Stimulated activated CD8-positive, alpha-beta memory T cell treated with anti-CD3 and anti-CD28 coated beads, Interleukin-15, amount 100 ng/mL, for 24 hours (primary cell): ENCODE results near the gene SLC12A1.
"Not testable (repeated sequence)": the region's sequence is repeated elsewhere in the genome, so short reads cannot be mapped to it uniquely, and the experiment has no call there.

ENCODE experiments used
- DNase-seq: peaks from one replicate; pipeline ENCODE4 v3.0.0-alpha.2; 2020; ENCODE audit warnings: low read depth

SLC12A1 gene

GRCh38 chr15:48309740-48310139, 103.6 kb downstream of the SLC12A1 start:
- DNase-seq, result no peak

DNA sequence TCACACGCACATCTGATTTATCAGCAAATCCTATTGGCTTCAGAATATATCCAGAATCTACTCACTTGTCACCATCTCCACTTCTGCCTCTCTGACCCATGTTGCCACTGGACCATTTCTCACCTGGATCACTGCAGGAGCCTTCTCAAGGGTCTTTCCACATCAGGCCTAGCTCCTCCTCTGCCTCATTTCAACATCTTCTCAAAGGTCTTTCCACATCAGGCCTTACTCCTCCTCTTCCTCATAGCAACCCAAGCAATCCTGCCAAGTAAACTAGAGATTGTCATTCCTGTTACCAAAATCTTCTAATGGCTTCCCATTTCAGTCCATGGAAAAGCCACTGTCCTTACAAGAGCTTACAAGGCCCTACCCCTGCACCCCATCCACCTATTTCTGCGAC, 107.1 kb downstream of the SLC12A1 start:
- no peak for DNase-seq

- DNase-seq, result no peak
Measured at GRCh38 chr15:48315041-48315440, 108.9 kb downstream of the SLC12A1 start.

GRCh38 chr15:48317221-48317620, 111.1 kb downstream of the SLC12A1 start:
- no peak for DNase-seq

DNA sequence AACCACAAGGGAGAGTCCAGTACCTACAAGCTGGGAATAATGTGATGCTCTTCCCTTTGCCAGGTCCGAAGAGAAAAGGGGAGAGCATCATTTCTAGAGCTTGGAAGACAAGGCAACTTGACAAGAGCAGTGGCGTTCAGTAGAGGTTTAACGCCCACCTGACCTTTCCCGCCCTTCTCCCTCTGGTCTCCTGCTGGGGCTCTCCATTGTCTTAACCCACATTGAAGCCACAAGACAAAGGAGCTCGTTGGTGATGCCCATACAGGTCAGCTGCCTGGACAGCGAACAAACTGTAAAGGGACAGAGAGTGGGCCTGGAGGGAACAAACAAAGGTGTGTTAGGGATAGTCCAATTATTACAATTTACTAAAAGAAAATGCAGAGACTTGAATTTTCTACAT, 112.0 kb downstream of the SLC12A1 start:
- DNase-seq, result no peak

DNA sequence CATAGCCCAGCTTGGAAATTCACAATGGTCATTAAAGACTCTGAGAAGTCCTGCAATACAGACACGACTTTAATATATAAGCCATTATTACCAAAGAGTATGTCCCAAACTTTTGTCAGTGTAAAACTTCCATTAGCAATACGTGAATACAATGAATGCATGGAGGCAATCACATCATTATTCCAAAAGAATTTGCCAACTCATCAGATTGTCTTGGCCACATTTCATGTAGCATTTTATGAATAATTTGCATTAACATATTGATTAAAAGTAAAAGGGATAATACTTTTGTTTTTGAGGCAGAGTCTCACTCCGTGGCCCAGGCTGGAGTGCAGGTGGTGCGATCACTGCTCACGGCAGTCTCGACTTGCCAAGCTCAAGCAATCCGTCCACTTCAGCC, 117.2 kb downstream of the SLC12A1 start:
- DNase-seq, result no peak

DNA sequence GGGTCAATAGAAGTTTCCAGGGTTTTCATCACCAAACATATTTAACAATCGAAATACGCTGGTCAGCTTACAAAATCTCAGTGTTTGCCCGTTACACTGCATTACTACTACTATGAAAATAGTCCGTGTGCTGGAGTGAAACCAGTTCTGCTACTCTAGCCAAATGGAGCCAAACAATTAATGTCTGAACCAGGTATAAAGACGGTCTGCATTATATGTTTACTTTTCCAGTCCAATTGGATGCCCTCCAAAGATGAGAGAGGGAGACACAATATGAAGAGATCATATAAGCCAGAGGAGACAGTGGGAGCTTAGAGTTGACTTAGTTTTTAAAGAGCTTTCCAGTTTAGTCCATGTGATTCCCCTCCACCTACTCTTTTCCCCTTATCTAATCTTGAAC, 118.8 kb downstream of the SLC12A1 start:
- DNase-seq, result no peak

GRCh38 chr15:48325400-48325799, 119.3 kb downstream of the SLC12A1 start:
- no peak for DNase-seq

- DNase-seq, result not testable (repeated sequence)
Measured at GRCh38 chr15:48326180-48326579, 120.1 kb downstream of the SLC12A1 start.

DNA sequence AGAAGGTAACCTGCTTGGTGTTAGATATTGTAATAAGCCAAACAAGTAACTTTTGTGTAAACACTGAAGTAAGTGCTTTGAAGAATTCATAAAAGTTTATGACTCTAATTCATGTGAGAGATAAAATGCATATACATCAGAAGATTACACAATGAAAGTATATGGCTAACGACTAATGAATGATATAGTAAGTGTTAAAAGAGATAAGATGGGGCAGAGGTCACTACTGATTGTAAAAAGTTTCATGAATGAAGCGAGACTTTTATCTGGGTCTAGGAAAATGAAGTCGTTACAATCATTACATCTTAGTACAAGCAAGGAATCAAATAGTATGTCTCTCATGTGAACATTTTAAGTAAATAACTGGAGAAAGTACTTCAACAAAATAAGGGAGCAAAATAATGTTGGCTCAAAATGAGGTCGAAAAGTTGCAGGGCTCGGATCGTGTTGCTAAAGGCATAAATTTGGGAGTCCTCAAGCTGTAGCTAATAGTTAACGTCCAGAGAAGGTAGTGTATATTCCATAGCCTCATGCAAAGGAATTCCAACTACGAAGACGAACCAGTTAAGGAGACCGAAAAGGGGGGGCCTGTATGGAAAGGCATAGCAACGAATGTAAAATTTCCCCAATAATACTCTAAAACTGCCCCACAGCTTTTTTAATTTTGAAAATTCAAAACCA, 124.1 kb downstream of the SLC12A1 start:
- DNase-seq, result no peak

GRCh38 chr15:48330855-48331795, 125.0 kb downstream of the SLC12A1 start, which contains the start of gene DUT:
DUT (plus strand) TSS chr15:48331429; CDS start chr15:48331516, 87 bp downstream.
- DNase-seq, result peak; percentile 62

DNA sequence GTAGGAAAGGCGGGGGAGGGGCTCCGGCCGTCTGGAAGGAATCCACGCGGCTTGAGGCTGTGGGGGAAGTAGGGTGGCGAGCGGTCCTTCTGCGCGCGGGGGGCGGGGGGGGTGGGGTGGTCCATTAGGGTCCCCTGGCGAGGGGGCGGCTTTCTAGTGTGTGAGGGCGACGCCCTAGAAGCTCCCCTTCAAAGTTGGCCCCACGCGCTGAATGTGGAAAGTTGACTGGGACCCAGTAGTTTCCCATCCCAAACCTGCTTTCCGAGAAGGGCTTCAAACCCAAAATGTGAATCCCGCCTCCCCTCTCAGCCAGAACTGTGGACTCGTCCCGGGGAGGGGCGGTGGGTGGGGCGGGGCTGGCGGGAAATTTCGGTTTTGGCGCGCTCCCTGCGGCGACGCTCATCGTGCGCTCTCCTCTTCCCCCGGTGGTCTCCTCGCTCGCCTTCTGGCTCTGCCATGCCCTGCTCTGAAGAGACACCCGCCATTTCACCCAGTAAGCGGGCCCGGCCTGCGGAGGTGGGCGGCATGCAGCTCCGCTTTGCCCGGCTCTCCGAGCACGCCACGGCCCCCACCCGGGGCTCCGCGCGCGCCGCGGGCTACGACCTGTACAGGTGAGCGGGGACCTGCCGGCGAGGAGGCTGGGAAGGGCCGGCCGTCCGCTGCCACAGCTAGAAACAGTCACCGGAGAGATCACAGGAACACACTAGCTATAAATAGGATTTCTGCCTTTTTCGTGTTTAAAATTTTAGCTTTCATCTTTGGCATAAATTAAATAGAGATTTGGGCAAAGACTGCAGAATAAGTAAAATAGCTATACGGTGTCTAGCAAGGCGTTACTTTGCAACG, 125.9 kb downstream of the SLC12A1 start:
- peak; percentile 52 for DNase-seq

- no peak for DNase-seq
Measured at GRCh38 chr15:48332642-48333034, 126.5 kb downstream of the SLC12A1 start.

- no peak for DNase-seq
Measured at GRCh38 chr15:48333540-48333939, 127.4 kb downstream of the SLC12A1 start.

GRCh38 chr15:48334260-48334659, 128.2 kb downstream of the SLC12A1 start:
- DNase-seq, result no peak

- no peak for DNase-seq
Measured at GRCh38 chr15:48336940-48337339, 130.8 kb downstream of the SLC12A1 start.

DNA sequence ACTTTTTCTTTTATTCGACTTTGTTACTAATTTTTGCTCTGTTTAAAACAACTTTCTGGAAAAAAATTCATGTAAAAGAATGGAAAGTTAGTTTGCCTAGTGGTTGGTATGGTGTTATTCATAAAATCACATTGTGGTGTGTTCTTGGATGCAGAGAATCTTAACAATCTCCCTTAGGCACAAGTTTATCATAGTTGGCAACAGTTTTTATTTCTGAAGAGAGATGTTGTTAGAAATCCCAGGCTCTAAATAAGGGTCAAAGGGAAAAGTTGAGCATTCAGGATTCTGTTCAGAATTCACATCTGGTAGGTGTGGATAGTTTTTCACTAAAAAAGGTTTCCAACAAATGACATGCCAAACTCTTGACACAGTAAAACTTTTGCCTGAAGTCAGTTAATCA, 131.5 kb downstream of the SLC12A1 start:
- no peak for DNase-seq

DNA sequence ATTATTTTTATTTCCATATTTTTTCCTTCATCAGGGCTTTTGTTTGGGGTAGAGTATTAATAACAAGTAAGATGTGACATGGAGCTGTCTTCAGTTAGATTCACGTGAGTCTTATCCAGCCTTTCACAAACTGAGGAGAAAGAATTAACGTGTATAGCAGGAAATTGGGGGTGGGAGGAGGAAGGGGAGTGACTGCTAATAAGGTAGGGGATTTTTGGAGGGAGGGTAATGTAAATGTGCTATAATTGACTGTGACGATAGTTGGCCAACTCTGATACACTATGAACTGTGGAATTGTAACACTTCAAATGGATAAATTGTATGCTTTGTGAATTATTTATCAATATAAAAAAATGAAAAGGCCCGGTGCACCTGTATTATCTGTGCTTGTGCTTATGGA, 134.0 kb downstream of the SLC12A1 start:
- DNase-seq, result no peak

GRCh38 chr15:48343865-48344264, 137.8 kb downstream of the SLC12A1 start:
- no peak for DNase-seq

GRCh38 chr15:48345516-48345915, 139.4 kb downstream of the SLC12A1 start:
- DNase-seq, result no peak

DNA sequence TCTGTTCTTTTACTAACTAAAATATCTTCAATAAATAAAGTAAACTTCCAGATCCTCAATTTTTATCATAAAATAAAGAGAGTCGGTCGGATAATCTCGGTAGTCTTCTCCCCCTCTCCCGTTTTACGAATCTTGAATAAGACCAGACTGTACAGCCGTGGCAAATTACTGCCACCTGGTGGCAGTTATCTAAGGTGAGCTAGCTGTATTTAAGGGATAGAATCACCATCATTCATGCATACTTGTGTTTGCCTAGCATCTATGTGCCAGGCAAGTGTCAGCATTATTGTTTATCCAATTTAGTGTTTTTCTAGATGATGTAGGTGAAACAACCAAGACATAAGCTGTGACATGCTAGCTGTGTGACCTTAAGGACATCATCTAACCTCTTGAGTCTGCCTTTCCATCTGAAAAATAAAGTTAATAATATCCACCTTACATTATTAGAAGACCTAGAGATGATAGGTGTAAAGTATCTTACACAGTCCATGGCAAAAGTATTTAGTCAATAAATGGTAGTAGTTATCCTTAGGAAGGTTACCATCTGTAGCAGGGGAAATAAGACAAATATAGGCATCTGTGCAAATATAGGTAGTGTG, 146.5 kb downstream of the SLC12A1 start:
- DNase-seq, result no peak
